Astrocyte (in vitro differentiated cells and primary cell): ENCODE results near the gene SLC25A25.

ENCODE experiments used
- CTCF ChIP-seq: IDR thresholded peaks from 2 replicates; pipeline ENCODE4 v1.5.1; 2011; ENCODE audit warnings: low read depth, mild to moderate bottlenecking, inconsistent platforms, low read length, moderate library complexity; ENCODE audit not compliant: insufficient read depth
- EZH2 ChIP-seq: IDR thresholded peaks from 2 replicates; pipeline ENCODE4 v1.6.1; 2012; ENCODE audit warnings: mild to moderate bottlenecking, low read length, inconsistent platforms; ENCODE audit not compliant: insufficient read depth

- TF ChIP-seq CTCF: no peak
- TF ChIP-seq EZH2: no peak
Measured at GRCh38 chr9:128128836-128129590, 61.0 kb downstream of the SLC25A25 start.
